Subcutaneous abdominal adipose tissue (tissue), 5 donors: Measurements from ENCODE around the gene MMP27.

Source experiments
- H3K27ac ChIP-seq: one replicate; pipeline ENCODE4 v1.7.0; 2013; ENCODE audit warnings: low read depth, mild to moderate bottlenecking, inconsistent platforms, low read length, moderate library complexity
- H3K27me3 ChIP-seq, 5 donors: one replicate each; pipeline ENCODE4 v1.7.0; 2013; ENCODE audit warnings: low read length in 5 of 5, inconsistent platforms in 1 of 5; ENCODE audit not compliant: control insufficient read depth in 5 of 5, insufficient read depth in 4 of 5
- H3K36me3 ChIP-seq, 5 donors: one replicate each; pipeline ENCODE4 v1.7.0; 2013; ENCODE audit warnings: low read length in 5 of 5; ENCODE audit not compliant: control insufficient read depth in 5 of 5, insufficient read depth in 5 of 5
- H3K4me1 ChIP-seq, 5 donors: one replicate each; pipeline ENCODE4 v1.7.0; 2013; ENCODE audit warnings: low read length in 5 of 5, mild to moderate bottlenecking in 3 of 5, moderate library complexity in 1 of 5; ENCODE audit not compliant: control insufficient read depth in 5 of 5, insufficient read depth in 5 of 5
- H3K4me3 ChIP-seq, 5 donors: one replicate each; pipeline ENCODE4 v1.7.0; 2013; ENCODE audit warnings: low read length in 5 of 5, low read depth in 1 of 5
- H3K9ac ChIP-seq, 5 donors: one replicate each; pipeline ENCODE4 v1.7.0; 2013; ENCODE audit warnings: low read length in 5 of 5, mild to moderate bottlenecking in 4 of 5, moderate library complexity in 3 of 5
- H3K9me3 ChIP-seq, 5 donors: one replicate each; pipeline ENCODE4 v1.7.0; 2013; ENCODE audit warnings: low read length in 5 of 5; ENCODE audit not compliant: control insufficient read depth in 5 of 5
- donor health status: healthy.
- donor health status: healthy.
- donor health status: healthy.
- donor health status: healthy.
- donor health status: healthy.

The MMP27 gene

DNA sequence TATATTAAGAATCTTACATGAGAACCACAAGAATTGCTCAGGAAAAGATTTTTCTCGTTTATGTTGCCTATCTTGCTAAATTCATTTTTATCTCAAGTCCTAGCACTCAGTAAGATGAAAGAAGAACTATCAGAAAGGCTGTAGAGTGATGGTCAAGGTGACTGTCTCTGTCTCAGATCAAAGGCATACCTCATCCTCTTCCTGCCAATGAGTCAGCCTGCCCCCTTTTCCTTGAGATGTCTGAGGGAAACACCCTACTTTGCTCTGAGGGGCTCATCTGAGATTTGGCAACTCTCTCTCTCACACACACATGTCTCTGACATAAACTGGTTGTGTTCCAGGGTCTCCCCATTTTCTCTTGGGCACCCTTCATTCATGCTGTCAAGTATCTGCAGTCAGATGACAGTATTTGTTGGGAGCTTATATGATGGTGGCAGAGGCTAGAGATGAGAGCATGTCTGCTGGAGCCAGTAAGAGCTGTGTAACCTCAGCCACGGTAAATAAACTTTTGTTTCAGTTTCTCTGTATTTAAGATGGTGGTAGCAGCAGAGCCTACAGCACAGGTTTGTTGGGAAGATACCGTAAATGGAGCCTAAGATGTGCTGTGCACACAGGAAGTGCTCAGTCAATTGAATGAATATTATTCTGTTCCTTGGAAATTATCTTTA lies 1.6 kb downstream of the MMP27 start:
- Histone ChIP-seq H3K36me3 (no peaks in the 10 kb centered on the region), H3K9me3 (no peaks in the 10 kb centered on the region), H3K27ac (no peak overlapping the region), H3K9ac (no peak overlapping the region), H3K27me3 (no peaks in the 10 kb centered on the region), H3K4me3 (peak overlapping the region in 1 of 5 donors; percentile 59), H3K4me1 (peaks cover 0 to 9% (median 4%) of the 10 kb centered on the region in 5 donors)

DNA sequence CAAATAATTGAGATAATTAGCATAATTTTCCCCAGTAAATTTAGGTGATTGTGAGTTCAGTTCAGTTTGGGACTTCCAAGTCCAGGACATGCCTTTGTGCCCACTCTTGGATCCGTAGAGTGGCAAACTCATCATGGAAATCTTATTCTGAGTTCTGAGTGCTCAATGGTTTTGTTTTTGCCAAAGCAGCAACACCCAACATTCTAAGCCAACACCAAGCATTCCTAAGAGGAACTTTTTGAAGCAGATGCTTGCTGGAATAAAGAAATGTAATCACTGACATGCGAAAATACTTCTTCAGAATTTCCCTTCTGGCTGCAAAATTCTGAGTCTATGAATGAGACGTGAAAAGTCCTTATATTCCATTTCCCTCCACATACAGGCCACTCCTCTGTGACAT lies 10.4 kb downstream of the MMP27 start:
- Histone ChIP-seq H3K27ac (no peak overlapping the region), H3K4me1 (no peaks in the 10 kb centered on the region), H3K9me3 (no peaks in the 10 kb centered on the region)

DNA sequence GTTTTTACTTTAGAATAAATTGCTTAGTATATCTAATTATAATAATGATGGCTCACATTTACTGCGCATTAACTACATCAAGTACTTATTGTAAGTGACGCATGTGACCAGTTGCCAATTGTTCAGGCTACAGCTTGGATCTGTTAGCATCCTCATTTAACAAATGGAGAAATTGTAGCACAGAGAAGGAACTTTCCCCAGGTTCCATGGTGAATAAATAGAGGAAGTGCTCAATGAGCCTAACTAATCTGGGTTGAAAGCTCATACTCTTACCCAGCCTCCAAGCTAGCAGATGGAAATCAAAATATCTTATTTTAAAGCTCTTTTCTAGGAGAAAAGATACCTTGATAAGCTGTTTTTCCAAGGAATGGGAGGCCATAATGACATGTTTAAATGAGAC lies 19.8 kb downstream of the MMP27 start:
- Histone ChIP-seq H3K4me3 (no peak overlapping the region), H3K4me1 (no peaks in the 10 kb centered on the region), H3K27me3 (no peaks in the 10 kb centered on the region), H3K9ac (no peak overlapping the region), H3K27ac (no peak overlapping the region), H3K9me3 (no peaks in the 10 kb centered on the region), H3K36me3 (no peaks in the 10 kb centered on the region)

More for the DNA sequence above, 10.4 kb downstream of the MMP27 start:
- H3K27me3 ChIP-seq = no peaks in the 10 kb centered on the region
- H3K4me3 ChIP-seq = no peak overlapping the region
- H3K36me3 ChIP-seq = no peaks in the 10 kb centered on the region
- no peak overlapping the region for H3K9ac ChIP-seq

DNA sequence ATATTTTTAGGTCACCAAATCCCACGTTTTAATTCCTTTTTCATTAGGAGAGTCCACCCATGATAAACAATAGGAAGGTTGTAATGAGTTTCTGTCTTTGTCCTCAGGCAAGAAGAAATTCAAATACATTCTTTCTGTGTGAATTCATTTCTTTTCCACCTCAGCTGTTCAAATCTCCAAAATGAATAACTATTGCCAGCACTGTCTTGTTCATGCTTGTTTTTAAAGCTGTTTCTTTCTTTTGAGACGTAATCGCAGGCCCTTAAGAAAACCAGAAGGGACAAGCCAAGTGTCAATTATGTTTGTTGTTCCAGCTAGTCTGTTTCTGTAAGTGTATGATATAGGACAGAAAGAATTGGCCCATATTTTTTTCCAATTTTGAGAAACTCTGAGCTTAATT lies 20.2 kb downstream of the MMP27 start:
- no peak overlapping the region for H3K9ac ChIP-seq
- no peak overlapping the region for H3K4me3 ChIP-seq
- no peak overlapping the region for H3K27ac ChIP-seq

DNA sequence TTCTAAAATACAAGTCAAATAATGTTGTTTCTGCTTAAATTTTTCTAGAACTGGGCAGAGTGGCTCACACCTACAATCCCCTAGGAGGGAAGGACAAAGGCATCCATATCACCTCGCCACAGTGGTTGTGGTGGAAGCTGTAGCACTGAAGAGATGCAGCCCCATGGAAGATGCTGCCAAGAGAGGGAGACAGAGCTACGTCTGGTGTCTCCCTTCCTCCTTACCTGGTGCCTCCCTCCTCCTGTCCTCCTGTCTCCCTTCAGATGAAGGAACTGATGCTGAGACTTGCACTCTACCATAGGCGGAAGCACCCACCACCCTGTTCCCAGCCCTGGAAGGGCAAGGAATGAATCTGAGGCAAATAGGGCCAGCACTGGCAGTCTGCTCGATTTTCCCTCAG lies 22.3 kb downstream of the MMP27 start:
- Histone ChIP-seq H3K9me3 (no peaks in the 10 kb centered on the region), H3K4me3 (no peak overlapping the region), H3K9ac (no peak overlapping the region), H3K36me3 (no peaks in the 10 kb centered on the region), H3K27ac (no peak overlapping the region), H3K27me3 (no peaks in the 10 kb centered on the region), H3K4me1 (peaks cover 0 to 2% (median 0%) of the 10 kb centered on the region in 5 donors)

More for the DNA sequence above, 20.2 kb downstream of the MMP27 start:
- Histone ChIP-seq H3K4me1 (no peaks in the 10 kb centered on the region), H3K27me3 (no peaks in the 10 kb centered on the region), H3K36me3 (no peaks in the 10 kb centered on the region), H3K9me3 (no peaks in the 10 kb centered on the region)

DNA sequence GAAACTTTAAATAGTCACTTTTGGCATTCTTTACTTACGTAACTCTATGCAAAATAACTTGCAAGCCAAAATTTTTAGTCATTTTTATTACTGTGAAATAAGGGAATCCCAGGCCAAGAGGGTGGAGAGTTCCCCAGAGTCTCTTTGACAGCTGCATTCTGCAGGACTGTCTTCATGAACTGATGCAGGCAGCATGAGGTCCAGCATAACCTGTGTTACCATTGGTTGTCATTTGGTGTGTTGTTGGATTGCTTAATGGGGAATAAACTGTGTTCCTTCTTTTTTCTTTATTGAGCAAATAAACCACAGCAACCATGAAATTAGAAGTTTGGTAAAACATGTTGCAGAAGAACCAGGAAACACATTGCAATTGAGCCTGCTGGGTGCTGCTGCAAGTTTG lies 24.6 kb downstream of the MMP27 start:
- Histone ChIP-seq H3K9ac (no peak overlapping the region), H3K27me3 (no peaks in the 10 kb centered on the region), H3K27ac (no peak overlapping the region), H3K9me3 (no peaks in the 10 kb centered on the region), H3K36me3 (no peaks in the 10 kb centered on the region), H3K4me3 (no peak overlapping the region), H3K4me1 (peaks cover 0 to 6% (median 0%) of the 10 kb centered on the region in 5 donors)

DNA sequence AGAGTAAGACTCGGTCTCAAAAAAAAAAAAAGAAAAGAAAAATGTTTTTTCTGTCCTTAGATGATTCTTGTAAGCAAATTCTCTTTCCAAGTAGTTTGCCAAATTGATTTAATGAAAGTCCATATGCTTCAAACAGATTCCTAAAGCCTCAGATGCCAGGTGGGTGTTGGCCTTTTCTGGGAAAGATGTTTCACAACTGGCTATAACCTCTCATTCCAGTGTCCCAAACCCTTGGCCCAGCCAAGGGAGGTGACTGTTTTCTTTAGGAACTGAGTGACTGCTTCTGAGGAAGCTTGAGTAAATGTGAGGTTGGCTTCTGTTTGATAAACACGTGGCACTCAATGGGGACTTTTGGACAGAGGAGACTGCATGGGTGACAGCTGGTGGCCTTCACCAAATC lies 27.5 kb downstream of the MMP27 start:
- H3K36me3 ChIP-seq = no peaks in the 10 kb centered on the region
- H3K4me3 ChIP-seq = no peak overlapping the region
- no peaks in the 10 kb centered on the region for H3K9me3 ChIP-seq
- no peaks in the 10 kb centered on the region for H3K27me3 ChIP-seq
- H3K9ac ChIP-seq = no peak overlapping the region
- H3K27ac ChIP-seq = no peak overlapping the region
- peaks cover 0 to 6% (median 0%) of the 10 kb centered on the region in 5 donors for H3K4me1 ChIP-seq

DNA sequence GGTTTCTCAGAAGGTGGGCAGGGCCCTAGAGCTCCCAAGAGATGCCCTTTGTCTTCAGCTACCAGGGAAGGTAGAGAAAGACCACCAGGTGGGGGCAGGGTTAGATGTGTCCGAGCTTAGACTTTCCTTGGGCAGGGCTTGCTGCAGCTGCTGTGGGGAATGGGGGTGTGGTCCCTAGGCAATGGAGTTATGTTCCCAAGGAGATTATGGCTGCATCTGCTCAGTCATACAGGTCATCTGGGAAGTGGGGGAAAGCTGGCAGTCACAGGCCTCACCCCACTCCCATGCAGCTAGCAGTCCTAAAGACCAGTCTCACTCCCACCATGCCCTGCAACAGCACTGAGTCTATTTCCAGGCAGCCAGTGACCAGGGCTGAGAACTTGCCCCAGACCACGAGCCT lies 29.5 kb downstream of the MMP27 start:
- no peak overlapping the region for H3K9ac ChIP-seq
- H3K4me3 ChIP-seq = no peak overlapping the region
- peaks cover 0 to 6% (median 0%) of the 10 kb centered on the region in 5 donors for H3K4me1 ChIP-seq

DNA sequence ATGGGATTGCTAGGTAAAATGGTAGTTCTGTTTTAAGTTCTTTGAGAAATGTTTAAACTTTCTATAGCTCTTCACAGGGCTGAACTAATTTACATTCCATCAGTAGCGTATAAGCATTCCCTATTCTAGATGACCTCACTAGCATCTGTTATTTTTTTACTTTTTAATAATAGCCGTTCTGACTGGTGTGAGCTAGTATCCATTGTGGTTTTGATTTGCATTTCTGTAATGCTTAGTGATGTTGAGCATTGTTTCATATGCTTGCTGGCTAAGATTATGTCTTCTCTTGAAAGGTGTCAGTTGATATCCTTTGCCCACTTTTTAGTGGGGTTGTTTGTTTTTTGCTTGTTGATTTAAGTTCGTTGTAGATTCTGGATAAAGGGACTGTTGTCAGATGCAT lies 35.9 kb downstream of the MMP27 start:
- no peaks in the 10 kb centered on the region for H3K36me3 ChIP-seq
- H3K9me3 ChIP-seq = no peaks in the 10 kb centered on the region
- no peaks in the 10 kb centered on the region for H3K27me3 ChIP-seq
- H3K27ac ChIP-seq = no peak overlapping the region
- H3K4me1 ChIP-seq = no peaks in the 10 kb centered on the region
- no peak overlapping the region for H3K9ac ChIP-seq
- no peak overlapping the region for H3K4me3 ChIP-seq

More for the DNA sequence above, 29.5 kb downstream of the MMP27 start:
- no peaks in the 10 kb centered on the region for H3K27me3 ChIP-seq
- no peaks in the 10 kb centered on the region for H3K36me3 ChIP-seq
- no peak overlapping the region for H3K27ac ChIP-seq
- H3K9me3 ChIP-seq = no peaks in the 10 kb centered on the region

DNA sequence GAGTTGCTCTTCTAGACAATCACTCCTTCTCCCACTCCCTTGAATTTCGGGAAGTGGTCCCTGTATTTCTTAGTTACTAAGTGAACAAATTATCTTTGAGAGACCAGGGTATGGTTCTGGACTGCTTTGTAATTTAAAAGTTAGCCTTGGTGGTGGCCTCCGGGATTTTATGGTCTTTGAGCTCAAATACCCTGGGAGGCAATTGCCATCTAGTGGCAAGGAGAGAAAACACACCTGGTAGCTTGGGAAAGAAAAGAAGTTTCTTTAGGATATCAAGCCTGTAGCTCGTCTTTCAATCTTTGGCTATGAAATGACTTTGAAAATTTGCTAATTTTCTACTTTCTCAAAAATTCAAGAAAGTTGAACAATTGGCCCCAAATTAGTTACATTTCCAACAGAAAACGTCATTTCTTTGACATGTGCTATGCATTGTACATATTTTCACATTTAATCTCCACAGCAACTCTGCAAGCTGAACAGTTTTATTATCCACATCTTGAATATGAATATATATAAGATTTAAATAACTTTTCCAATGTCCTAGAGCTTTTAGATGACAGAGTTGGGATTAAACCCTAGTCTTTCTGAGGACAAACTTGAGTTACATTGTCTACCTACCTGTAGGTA lies 39.1 kb downstream of the MMP27 start:
- H3K9me3 ChIP-seq = no peaks in the 10 kb centered on the region
- no peak overlapping the region for H3K4me3 ChIP-seq
- no peaks in the 10 kb centered on the region for H3K4me1 ChIP-seq
- no peak overlapping the region for H3K9ac ChIP-seq
- no peak overlapping the region for H3K27ac ChIP-seq
- no peaks in the 10 kb centered on the region for H3K27me3 ChIP-seq
- H3K36me3 ChIP-seq = no peaks in the 10 kb centered on the region
